IPS-18c (cell line): ENCODE measurements around the gene MTG1.
"Not testable (repeated sequence)": the region's sequence is repeated elsewhere in the genome, so short reads cannot be mapped to it uniquely, and the experiment has no call there.

ENCODE experiments used
- H3K4me3 ChIP-seq: 2 replicates; pipeline ENCODE4 v1.7.0; 2013; ENCODE audit warnings: low read depth, mild to moderate bottlenecking, low read length, moderate library complexity; ENCODE audit not compliant: insufficient read depth
- H3K9me3 ChIP-seq: one replicate; pipeline ENCODE4 v1.6.1; 2013; ENCODE audit warnings: mild to moderate bottlenecking, low read length, moderate library complexity; ENCODE audit not compliant: control insufficient read depth, insufficient read depth

The MTG1 gene

GRCh38 chr10:133424601-133425000, 30.6 kb downstream of the MTG1 start, which contains the start of gene SPRN:
Gene SPRN, minus strand, starts transcription at chr10:133424625. Its CDS starts 944 bp downstream, at chr10:133423681.
- not testable (repeated sequence) for H3K4me3 ChIP-seq, H3K9me3 ChIP-seq

DNA sequence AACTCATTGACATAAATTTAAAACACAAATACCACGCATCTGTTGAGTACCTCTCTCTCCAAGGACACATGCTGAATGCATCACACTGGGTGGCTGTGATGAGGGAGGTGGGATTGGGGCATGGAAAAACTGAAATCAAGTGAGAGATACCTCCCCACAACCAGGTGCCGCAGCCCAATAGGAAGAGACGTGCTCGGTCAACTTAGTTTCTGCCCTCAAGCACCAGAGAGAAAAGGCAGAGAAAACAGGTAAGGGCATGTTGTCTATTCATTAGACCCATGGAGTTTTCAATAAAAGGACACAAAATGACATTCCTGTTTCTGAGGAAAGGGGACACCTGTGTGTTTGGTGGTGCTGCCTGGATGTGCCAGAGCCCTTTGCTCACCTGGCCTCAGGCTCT, 35.6 kb downstream of the MTG1 start:
- not testable (repeated sequence) for H3K9me3 ChIP-seq

DNA sequence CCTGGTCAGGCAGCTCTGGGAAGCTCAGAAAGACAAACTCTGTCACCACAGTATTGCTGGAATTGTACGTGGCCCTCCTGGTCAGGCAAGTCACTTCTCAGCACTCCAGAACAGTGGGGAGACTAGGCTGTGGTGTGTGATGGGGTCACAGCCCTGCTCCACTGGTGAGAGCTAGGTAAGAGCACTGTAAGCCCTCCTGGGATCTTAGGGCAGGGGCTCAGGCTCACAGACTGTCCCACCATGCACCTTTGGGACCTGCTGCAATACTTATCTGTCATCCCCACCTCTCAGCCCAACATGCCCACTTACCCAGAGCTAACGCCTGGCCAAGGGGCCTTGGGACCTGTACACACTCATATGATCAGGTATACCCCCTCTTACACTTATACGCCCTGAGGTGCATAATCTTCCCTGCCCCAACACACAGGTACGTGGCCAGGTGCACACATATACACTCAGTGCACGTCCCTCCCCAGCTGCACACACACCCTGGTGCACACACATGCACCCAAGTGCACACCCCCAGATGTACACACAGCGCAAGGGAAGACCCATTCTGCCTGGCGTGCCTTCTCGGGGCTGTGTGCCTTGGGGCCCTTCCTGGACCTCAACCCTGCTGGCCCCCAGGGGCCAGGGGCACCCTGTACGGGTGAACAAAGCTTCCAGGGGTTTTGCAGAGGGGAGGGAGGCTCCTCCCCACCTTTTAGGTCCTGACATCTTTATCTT, 38.1 kb downstream of the MTG1 start:
- H3K9me3 ChIP-seq, H3K4me3 ChIP-seq: not testable (repeated sequence)

More for the DNA sequence above, 35.6 kb downstream of the MTG1 start:
- not testable (repeated sequence) for H3K4me3 ChIP-seq

DNA sequence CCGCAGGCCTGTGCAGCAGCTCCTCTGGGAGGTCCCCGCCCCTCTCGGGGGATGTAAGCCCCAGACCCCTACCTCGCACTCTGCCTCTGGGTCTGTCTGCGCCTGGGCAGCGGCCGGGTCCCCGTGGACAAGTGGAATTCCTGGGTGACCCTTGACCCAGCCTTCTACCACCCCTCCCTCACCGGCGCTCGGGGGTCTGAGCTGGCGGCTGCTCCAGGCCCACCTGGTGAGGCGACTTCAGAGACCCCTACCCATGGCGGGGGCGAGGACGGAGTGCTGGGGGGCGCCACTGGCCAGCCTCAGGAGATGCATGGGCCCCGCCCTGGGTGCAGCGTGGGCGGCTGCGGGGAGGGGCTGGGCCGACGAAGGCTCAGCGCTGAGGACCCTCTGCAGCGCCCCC, 38.8 kb downstream of the MTG1 start:
- H3K4me3 ChIP-seq, H3K9me3 ChIP-seq: not testable (repeated sequence)

DNA sequence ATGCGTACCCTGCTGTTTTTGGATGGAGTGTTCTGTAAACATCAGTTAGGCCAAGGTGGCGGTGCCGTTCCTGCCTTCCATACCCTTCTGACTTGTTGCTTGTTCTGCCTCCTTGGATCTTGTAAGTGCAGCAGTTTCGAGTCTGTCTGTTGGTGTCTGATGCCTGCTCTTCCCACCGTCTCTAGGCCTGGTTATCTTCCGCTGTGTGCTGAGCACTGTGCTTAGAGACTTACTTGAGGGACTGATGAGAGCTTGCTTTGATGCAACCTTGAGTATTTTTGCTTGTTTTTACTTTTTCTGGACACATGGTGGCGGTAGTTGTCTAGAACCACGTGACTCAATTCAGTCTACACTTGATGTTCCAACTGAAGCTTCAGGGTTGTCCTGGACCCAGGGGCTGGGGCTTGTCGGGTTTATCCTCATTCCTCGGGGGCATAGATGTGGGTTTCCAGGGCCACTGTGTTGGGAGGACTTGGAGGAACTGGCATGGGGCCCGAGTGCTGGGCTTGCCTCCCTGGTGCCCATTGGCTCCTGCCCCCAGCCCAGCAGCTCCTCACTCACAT, 44.8 kb downstream of the MTG1 start:
- peaks cover 8% of the 10 kb centered on the region for H3K9me3 ChIP-seq
- H3K4me3 ChIP-seq: no peak overlapping the region

DNA sequence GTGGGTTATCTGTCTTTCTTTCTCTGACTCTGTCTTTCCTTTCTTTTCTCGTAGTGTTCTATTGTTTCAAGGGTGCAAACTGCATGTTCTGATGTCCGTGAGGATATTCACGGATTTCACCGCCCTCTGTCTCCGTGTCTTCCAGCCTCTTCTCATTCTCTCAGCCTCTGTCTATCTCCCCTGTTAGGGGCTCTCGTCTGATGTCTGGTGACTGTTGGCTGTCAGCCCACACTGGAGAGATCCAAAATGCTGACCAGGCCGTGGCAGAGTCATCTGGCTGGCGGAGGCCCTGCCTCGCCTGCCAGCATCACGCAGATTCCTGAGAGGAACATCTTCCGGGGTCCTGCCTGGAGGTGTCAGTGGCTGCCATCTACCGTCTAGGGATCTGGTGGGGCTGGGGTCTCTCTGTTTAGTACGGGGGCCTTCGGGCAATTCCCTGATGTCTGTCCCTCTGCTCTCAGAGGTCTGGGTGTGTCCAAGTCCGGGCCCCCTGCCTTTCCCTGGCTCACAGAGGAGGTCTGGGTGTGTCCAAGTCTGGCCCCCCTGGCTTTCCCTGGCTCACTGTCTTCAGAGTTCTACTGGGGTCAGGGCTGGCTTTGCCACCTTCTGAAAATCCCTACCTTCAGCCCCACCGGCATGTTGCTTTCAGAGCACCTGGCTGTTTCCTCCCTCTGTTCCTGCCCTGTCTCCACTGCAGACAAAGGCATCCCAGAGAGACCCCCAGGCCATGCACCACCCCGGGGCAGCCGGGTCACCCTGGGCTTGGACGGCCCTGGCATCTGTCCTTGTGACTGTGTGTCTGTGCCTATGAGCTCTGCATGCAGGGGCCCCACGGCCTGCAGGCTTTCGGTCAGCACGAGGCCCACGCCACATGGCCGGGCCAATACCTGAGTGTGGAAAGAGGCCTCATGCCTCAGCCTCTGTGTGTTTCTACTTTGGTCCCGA, 45.8 kb downstream of the MTG1 start:
- H3K4me3 ChIP-seq: no peak overlapping the region
- H3K9me3 ChIP-seq: peaks cover 8% of the 10 kb centered on the region

DNA sequence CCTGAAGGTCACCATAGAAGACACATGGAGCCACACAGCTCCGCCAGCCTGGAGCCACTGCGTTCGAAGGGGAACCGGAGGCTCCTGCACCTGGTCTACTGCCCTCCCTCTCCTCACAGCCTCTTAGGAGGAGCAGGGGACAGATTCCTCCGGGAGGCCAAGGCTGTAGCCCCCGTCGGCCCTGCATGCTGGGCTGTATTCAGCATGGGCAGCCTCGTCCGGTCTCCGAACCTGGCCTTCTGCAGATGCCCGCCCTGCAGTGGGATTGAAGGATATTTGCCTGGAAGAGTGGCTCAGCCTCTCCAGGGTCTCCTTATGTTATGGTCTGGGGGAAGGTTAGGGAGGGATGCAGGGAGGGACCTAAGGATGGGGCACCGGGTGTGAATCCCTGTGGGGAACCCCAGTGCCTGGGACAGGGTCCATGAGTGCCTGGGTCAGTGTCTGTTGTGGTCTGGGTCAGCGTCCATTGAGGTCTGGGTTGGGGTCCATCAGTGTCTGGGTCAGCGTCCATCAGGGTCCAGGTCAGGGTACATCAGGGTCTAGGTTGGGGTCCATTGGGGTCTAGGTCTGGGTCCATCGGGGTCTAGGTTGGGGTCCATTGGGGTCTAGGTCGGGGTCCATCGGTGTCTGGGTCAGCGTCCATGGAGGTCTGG, 46.8 kb downstream of the MTG1 start:
- Histone ChIP-seq H3K4me3 (no peak overlapping the region), H3K9me3 (peaks cover 16% of the 10 kb centered on the region)

GRCh38 chr10:133441356-133441755, 47.4 kb downstream of the MTG1 start:
- H3K4me3 ChIP-seq: not testable (repeated sequence)
- peaks cover 18% of the 10 kb centered on the region for H3K9me3 ChIP-seq

- peaks cover 20% of the 10 kb centered on the region for H3K9me3 ChIP-seq
- no peak overlapping the region for H3K4me3 ChIP-seq
These were observed 47.8 kb downstream of the MTG1 start for GRCh38 chr10:133441780-133442179.

GRCh38 chr10:133442191-133442966, 48.4 kb downstream of the MTG1 start:
- H3K4me3 ChIP-seq: no peak overlapping the region
- H3K9me3 ChIP-seq: peaks cover 22% of the 10 kb centered on the region

- no peak overlapping the region; the same call in 1 of the 2 replicates for H3K4me3 ChIP-seq
- peaks cover 21% of the 10 kb centered on the region for H3K9me3 ChIP-seq
These were observed 49.3 kb downstream of the MTG1 start for GRCh38 chr10:133442967-133443924.

GRCh38 chr10:133444342-133445267, 50.6 kb downstream of the MTG1 start:
- peaks cover 14% of the 10 kb centered on the region for H3K9me3 ChIP-seq

GRCh38 chr10:133445268-133445732, 51.3 kb downstream of the MTG1 start:
- Histone ChIP-seq H3K4me3 (no peak overlapping the region), H3K9me3 (peaks cover 15% of the 10 kb centered on the region)

More at GRCh38 chr10:133444342-133445267, 50.6 kb downstream of the MTG1 start:
- no peak overlapping the region for H3K4me3 ChIP-seq

GRCh38 chr10:133445751-133446708, 52.1 kb downstream of the MTG1 start:
- H3K9me3 ChIP-seq: peaks cover 16% of the 10 kb centered on the region
- H3K4me3 ChIP-seq: no peak overlapping the region
